GM18507 (cell line): Measurements from ENCODE around the gene SSTR4.

Experiments used
- DNase-seq: peaks from one replicate; pipeline ENCODE4 v3.0.0; 2011; ENCODE audit warnings: low read depth; ENCODE audit not compliant: insufficient read length; ENCODE audit errors: extremely low spot score
- FAIRE-seq: peaks from 2 replicates; lab custom pipeline; 2011; peaks lifted over from hg19 to GRCh38; lab: Jason Lieb, UNC

The SSTR4 gene

DNA sequence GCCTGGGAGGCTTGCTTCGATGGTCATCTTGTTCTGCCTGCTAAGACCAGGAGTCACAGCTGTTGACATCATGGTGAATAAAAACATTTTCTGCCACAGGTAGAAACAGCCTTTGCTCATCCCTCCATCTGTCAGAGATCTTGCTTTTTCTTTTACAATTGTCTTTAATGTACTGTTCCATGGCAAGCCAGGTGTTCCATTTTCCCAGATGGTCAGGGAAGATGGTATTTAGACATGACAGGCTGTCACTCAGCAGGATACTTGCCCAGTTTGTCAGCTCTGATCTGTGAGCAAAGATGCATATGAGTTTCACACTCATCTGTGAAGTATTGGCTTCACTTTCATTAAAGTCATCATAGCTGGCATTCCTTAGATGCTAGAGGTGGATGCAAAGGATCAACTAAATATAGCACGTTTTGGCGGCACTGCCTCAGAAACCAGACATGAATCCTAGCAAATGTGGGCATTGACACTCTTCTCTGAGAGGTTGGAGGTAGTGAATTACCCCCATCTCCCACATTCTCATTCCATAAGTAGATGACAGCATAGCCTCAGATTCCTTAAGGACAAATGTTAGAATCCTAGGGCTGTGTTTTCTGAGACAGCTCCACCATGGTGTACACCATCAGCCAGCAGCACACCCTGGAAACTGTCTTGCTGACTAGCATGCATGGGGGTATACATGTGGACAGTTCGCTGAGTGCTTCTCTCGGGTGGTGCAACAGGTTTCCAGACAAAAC is 4.2 kb downstream of the SSTR4 start:
- no peak for DNase-seq
- FAIRE-seq, result no peak

GRCh38 chr20:23039885-23040508 is 4.9 kb downstream of the SSTR4 start:
- no peak for FAIRE-seq

GRCh38 chr20:23042270-23042669 is 7.2 kb downstream of the SSTR4 start:
- no peak for FAIRE-seq
- no peak for DNase-seq

More at GRCh38 chr20:23039885-23040508, 4.9 kb downstream of the SSTR4 start:
- no peak for DNase-seq

- DNase-seq (no peak), FAIRE-seq (no peak)
These were observed 8.3 kb downstream of the SSTR4 start for GRCh38 chr20:23043376-23043775.

DNA sequence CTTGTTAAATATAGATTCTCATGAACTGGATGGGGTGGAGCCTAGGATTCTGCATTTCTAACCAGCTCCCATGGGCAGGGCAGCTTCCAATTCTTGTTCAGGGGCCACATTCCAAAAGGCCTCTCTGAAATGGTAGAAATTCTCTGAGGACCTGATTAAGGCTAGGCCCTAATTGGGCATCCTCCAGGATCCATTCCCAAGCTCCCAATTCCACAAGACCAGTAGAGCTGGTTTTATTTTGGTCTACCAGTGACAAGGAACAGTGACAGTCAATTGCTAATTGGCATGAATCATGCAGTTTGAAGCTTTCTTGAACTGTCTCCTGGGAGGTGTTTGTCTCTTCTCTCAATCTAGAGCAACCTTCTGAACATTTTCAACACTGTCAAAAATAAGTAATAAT is 11.3 kb downstream of the SSTR4 start:
- FAIRE-seq, result no peak
- DNase-seq, result no peak

DNA sequence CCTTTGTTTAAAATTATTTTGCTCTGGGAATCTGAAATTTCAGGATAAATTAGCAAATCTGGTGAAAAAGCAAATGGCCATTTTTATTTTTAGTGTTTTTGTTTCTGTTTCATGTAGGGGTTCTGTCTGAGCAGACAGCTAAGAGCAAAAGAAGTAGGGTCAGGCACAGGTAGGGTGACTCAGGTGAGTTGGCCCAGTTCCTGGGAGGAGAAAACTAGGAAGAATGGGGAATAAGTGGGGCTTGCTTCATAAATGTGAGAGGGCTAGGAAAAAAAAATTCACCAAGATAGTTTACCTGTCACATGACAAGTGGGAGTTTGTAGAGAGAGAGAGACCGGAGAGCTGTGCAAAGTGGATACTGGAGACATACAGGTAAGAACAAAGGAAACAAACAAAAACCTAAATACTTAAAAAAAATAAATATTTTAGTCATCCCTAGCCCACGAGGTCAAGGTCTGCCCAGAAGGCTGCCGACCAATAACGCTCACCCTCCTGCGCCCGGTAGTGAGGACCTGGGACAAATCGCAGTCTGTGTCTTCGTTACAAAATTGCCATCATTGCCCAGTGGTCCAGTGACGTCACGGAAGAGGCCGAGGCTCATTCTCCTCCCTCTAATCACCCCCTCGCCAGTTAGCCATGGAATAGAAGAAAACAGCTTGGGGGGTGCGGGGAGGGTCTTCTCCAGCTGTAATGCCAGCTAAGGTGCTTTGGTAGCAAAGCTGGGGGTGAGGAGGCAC is 12.1 kb downstream of the SSTR4 start:
- FAIRE-seq, result no peak
- no peak for DNase-seq

GRCh38 chr20:23047738-23048214 is 12.7 kb downstream of the SSTR4 start:
- no peak for FAIRE-seq
- no peak for DNase-seq

GRCh38 chr20:23048283-23049200 is 13.4 kb downstream of the SSTR4 start:
- DNase-seq (no peak), FAIRE-seq (no peak)

DNA sequence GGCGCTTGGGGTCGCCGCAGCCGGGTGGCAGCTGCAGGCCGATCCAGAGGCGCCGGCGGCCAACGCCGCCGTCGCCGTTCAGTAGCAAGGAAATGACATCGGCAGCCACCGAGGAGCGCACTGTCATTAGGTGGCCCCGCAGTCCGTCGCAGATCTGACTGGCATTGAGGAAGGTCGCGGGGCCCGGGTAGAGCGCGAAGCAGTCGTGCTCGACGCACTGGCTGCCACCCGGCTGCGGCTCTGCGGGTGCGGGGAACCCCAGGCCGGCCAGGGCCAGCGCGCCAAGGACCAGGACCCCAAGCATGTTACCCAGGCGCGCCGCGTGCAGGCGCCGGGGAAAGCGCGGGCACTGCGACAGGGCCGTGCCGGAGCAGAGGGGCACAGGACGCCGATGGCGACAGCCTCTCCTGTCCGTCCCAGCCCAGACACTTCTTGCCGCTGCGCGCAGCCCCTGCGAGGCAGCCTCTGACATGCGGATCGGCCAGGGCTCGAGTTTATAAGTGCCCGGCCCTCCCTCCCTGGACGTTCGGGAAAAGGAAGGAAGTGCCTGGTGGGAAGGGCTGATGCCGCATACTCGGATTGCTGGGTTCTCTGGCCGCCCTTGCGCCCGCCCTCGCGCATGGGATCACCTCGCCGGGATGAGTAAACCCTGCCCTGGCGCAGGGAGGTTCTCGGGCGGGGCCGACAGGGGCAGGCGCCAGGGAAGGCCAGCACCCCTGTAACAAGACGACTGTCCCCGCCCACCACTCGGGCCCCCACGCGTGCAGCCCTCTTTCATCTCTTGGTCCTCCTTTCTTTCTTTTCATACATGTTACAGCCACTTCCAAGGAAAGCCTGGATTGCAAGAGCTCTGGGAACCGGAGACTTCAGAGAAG is 14.3 kb downstream of the SSTR4 start, which contains the start of gene THBD:
Gene THBD (minus strand): TSS at position 472 of the 875 bp plus-strand sequence. CDS start 168 bp downstream, at position 304.
- DNase-seq (no peak), FAIRE-seq (no peak)

GRCh38 chr20:23050076-23050838 is 15.1 kb downstream of the SSTR4 start:
- FAIRE-seq (no peak), DNase-seq (no peak)

DNA sequence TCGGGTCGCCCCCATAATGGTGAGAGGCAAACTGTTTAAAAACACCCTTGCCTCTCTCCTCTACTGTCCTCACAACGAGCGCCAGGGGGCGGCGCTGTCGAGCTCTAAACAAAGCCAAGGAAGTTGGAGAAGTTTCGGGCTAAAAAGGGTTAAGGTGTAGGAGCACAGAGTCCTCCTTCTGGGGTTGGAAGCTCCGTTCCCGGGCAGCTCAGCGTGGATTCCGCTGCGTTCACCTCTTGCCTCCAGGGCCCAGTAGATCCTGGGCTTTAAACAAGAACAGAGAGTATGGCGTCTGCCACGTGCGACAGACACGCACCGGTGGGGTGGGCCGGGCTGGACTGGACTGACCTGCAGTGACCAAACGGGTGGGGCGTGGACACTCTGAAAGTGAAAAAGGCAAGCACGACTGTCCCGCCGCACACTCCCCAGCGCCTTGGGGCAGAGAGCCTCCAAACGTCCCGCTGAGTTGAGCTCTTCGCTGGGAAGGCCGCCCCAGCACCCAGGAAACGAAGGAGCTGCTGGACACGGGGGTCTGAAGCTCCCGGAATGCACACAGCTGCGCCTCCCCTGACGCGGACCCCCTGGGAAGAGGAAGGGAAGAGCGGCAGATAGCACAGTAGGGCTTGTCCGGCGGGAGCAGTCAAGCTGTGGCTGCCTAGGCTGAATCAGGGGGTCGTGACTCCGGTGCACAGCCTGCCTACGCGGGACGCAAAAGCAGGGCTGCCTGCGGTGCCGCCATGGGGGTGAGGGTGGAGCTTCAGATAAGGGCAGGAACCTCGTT is 15.9 kb downstream of the SSTR4 start:
- FAIRE-seq (no peak), DNase-seq (no peak)

DNA sequence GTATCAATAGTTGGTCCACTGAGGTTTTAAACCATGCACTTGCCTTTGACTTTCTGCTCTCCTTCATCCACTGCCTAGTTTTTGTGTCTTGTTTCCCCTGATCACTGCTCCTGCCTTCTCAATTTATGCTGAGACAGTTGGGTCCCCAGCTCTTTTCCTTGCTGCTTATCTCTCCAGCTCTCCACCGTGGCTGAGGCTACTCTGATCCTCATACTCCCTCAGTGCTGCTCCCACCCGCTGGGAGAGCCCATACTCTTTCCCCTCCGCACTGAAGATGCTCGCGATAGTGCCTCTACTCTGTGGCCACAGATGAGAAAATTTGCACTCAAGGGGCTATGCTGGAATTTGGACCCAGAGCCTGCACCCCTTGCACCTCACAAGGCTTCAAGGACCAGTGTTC is 17.8 kb downstream of the SSTR4 start:
- DNase-seq, result no peak
- FAIRE-seq, result no peak

DNA sequence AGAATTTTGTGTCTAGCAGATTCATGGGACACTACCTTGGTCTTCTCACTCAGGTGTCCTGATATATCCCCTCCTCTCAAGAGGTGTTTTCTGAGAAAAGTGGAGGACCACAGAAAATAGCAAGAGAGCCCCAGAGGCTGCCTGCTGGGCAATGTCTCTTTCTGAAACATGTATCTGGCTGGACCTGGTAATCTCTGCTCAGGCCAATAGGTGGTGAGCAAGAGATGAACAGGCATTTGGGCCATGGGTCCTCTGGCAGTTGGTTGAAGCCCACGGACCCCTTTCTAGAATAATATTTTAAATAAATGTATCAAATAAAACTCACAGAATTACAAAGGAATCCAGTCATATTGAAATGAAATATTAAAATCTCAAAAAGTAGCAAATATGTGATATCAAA is 23.1 kb downstream of the SSTR4 start:
- FAIRE-seq (no peak), DNase-seq (no peak)

GRCh38 chr20:23059001-23059400 is 23.9 kb downstream of the SSTR4 start:
- FAIRE-seq (no peak), DNase-seq (no peak)

- FAIRE-seq (no peak), DNase-seq (no peak)
These were observed 24.7 kb downstream of the SSTR4 start for GRCh38 chr20:23059846-23060245.

- DNase-seq (no peak), FAIRE-seq (no peak)
These were observed 25.5 kb downstream of the SSTR4 start for GRCh38 chr20:23060629-23061028.

GRCh38 chr20:23061262-23061661 is 26.1 kb downstream of the SSTR4 start:
- DNase-seq (no peak), FAIRE-seq (no peak)
